Mesothelial cell of epicardium (in vitro differentiated cells): ENCODE data around the gene KCNAB1. TPM values are rescaled to one million over a fixed set of nuclear protein-coding genes. Genes with fewer than 3 reads are reported as not detected.

Source experiments
- DNase-seq, 2 experiments: peaks; one replicate each; pipeline ENCODE4 v3.0.0; 2021; ENCODE audit warnings: low spot score in 2 of 2; ENCODE audit not compliant: unreplicated experiment in 2 of 2
- H3K27ac Mint-ChIP-seq: 2 replicates; pipeline ENCODE4 v1.8.0; 2021; ENCODE audit warnings: mixed read lengths
- H3K27me3 Mint-ChIP-seq: 2 replicates; pipeline ENCODE4 v1.8.0; 2021; ENCODE audit warnings: low read depth, mixed read lengths
- H3K36me3 Mint-ChIP-seq: 2 replicates; pipeline ENCODE4 v1.8.0; 2021; ENCODE audit warnings: mixed read lengths
- H3K4me1 Mint-ChIP-seq: 2 replicates; pipeline ENCODE4 v1.8.0; 2021; ENCODE audit warnings: mixed read lengths
- H3K4me3 Mint-ChIP-seq: 2 replicates; pipeline ENCODE4 v1.8.0; 2021; ENCODE audit warnings: mild to moderate bottlenecking, moderate library complexity, mixed read lengths
- H3K9me3 Mint-ChIP-seq: 2 replicates; pipeline ENCODE4 v1.8.0; 2021; ENCODE audit warnings: mixed read lengths
- CTCF ChIP-seq: fragments of 200-600 bp; sonication (generic); IDR thresholded peaks from one replicate; pipeline ENCODE4 v1.5.0; 2021; ENCODE audit warnings: antibody characterized with exemption; ENCODE audit not compliant: unreplicated experiment
- total RNA-seq: library from RNA; stranded (reverse); gene quantifications from 3 replicates; pipeline ENCODE4 v1.2.1, GENCODE V29; 2021

Gene KCNAB1
- total RNA-seq, 1 donor from 2014 or later, result 3.7 TPM

DNA sequence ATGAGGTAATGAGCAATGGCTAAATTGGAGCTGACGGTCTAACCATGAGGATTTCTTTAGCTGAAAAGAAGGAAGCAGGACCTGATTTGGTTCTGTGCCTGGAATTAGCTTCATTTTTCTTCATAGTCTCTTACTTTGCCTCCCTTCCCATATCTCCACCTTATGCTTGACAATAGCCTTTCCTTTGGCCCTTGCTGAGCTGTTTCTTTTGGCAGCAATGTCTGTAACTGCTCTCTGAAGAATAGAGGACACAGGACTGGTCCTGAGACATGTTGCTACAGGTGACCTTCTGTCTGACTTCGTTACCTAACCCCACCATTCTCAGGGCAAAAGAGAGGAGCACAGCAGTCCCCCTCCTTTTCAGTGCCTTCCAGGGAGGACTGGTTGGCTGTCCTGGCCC, 312.2 kb downstream of the KCNAB1 start:
- H3K9me3 Mint-ChIP-seq, result peaks cover 7% of the 10 kb centered on the region
- peaks cover 12% of the 10 kb centered on the region for H3K4me1 Mint-ChIP-seq
- no peak for DNase-seq
- no peak overlapping the region for H3K4me3 Mint-ChIP-seq
- no peaks in the 10 kb centered on the region for H3K27me3 Mint-ChIP-seq
- no peak for TF ChIP-seq CTCF
- H3K36me3 Mint-ChIP-seq, result no peaks in the 10 kb centered on the region
- H3K27ac Mint-ChIP-seq, result peak overlapping the region; percentile 39

- no peak for TF ChIP-seq CTCF
- Mint-ChIP-seq H3K9me3 (peaks cover 7% of the 10 kb centered on the region), H3K4me3 (no peak overlapping the region), H3K4me1 (peaks cover 12% of the 10 kb centered on the region), H3K27me3 (no peaks in the 10 kb centered on the region), H3K36me3 (no peaks in the 10 kb centered on the region), H3K27ac (peak overlapping the region; percentile 39)
- DNase-seq, result no peak
Measured at GRCh38 chr3:156433138-156433537, 312.8 kb downstream of the KCNAB1 start.

GRCh38 chr3:156433910-156434309, 313.5 kb downstream of the KCNAB1 start:
- TF ChIP-seq CTCF, result no peak
- peaks cover 12% of the 10 kb centered on the region for H3K4me1 Mint-ChIP-seq
- H3K9me3 Mint-ChIP-seq, result peaks cover 7% of the 10 kb centered on the region
- no peak overlapping the region for H3K27ac Mint-ChIP-seq
- no peaks in the 10 kb centered on the region for H3K36me3 Mint-ChIP-seq
- no peaks in the 10 kb centered on the region for H3K27me3 Mint-ChIP-seq
- no peak overlapping the region for H3K4me3 Mint-ChIP-seq
- no peak for DNase-seq

DNA sequence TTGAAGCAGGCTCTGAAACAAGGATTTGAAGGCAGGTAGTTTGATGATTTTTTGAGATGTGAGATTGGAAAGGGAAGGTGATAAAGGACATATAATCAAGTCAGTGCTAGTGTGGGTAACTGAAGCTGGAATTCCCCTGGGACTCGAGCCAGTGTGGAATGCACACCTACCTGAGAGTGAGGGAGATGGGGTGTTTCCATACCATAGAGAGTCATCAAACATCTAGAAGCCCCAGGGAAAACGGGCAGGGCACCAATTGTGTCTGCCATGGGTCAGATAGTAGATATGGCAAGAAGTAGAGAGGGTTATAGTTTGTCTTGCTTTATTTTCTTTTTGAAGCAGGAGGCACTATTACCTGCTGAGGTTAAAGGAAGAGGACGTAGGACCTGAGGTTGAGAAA, 314.5 kb downstream of the KCNAB1 start:
- H3K27me3 Mint-ChIP-seq, result no peaks in the 10 kb centered on the region
- no peak for TF ChIP-seq CTCF
- H3K9me3 Mint-ChIP-seq, result peaks cover 7% of the 10 kb centered on the region
- DNase-seq, result no peak
- H3K36me3 Mint-ChIP-seq, result no peaks in the 10 kb centered on the region
- peaks cover 12% of the 10 kb centered on the region for H3K4me1 Mint-ChIP-seq
- H3K4me3 Mint-ChIP-seq, result no peak overlapping the region
- no peak overlapping the region for H3K27ac Mint-ChIP-seq

DNA sequence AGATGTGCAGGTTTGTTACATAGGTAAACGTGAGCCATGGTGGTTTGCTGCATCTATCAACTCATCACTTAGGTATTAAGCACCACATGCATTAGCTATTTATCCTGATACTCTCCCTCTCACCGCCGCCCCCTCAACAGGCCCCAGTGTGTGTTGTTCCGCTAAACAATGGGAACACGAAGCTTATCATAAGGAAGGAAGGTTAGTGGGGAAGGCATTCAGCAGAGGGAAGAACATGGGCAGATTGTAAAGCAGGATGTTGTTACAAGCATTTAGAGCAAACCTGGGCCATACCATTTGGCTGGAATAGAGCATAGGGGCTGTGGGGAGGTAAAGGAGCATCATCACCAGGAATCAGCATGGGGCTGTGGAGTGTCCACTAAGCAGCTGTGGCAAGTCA, 322.7 kb downstream of the KCNAB1 start:
- no peak overlapping the region for H3K4me3 Mint-ChIP-seq
- H3K36me3 Mint-ChIP-seq, result no peaks in the 10 kb centered on the region
- no peaks in the 10 kb centered on the region for H3K27me3 Mint-ChIP-seq
- DNase-seq, result no peak
- no peak for TF ChIP-seq CTCF
- no peak overlapping the region for H3K27ac Mint-ChIP-seq
- H3K4me1 Mint-ChIP-seq, result peaks cover 5% of the 10 kb centered on the region
- H3K9me3 Mint-ChIP-seq, result no peaks in the 10 kb centered on the region
